ENCODE results near the gene VWA5B1. TPM values are rescaled to one million over a fixed set of nuclear protein-coding genes. Genes with fewer than 3 reads are reported as not detected.

VWA5B1 gene
- total and polyA plus RNA-seq, 2 of the 8 experiments (the other 6 are each of a cell fraction or from before 2014, with no cell fraction given): 0.54 to 2.3 TPM

DNA sequence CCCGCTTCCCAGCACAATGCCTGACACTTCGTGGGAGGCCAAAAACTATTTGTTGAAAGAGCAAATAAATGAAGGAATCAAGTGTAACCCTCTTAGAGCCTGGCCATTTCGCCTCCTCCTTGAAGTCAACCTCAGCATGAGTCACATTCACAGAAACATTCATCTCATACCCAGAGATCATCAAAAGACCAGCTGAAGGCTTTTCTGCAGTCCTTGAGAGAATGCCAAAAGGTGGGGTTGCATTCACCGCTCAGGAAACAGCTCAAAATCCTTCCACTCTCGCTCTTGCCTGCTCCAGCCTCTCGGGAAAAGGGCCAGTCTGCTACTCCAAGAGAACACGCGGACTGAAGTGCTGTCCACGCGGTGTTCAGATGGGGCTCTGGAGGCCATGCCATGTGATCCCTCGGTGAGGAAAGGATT is 90.0 kb downstream of the VWA5B1 start:
- Histone ChIP-seq H3K79me1 (ENCODE audit: low read depth, low read length) (no peaks in the 10 kb centered on the region), H3K9ac (replicated peaks in 1 of 4; ENCODE audit: extremely low read depth in 1 of 4, low read depth in 3 of 4, low read length in 3 of 4) (no peak overlapping the region), H4K91ac (replicated peaks; ENCODE audit: insufficient read length, low read length) (no peak overlapping the region)

More for the DNA sequence above, 90.0 kb downstream of the VWA5B1 start:
- 87% methylated on average over 11 of the region's 11 CpGs; no CpG with 5 or more reads in 1 of the 2 experiments for WGBS, 2 experiments (ENCODE audit: extremely low coverage in 1 of 2, insufficient coverage in 1 of 2, insufficient read length in 1 of 2, insufficient replicate concordance in 2 of 2, low coverage in 1 of 2, low lambda C conversion rate in 2 of 2, missing lambda C conversion rate in 1 of 2)
- Histone ChIP-seq H3K4ac (replicated peaks; ENCODE audit: insufficient read length, low read depth, low read length) (no peak overlapping the region), H2BK20ac (ENCODE audit: low read length) (no peak overlapping the region), H3K23me2 (ENCODE audit: low read depth, low read length) (peaks cover 4% of the 10 kb centered on the region; the same call in 1 of the 2 replicates), H3K27me3 (replicated peaks in 1 of 4; ENCODE audit: control insufficient read depth in 3 of 4, extremely low read depth in 1 of 4, insufficient read depth in 3 of 4, low read length in 3 of 4) (peaks cover 0 to 10% (median 4%) of the 10 kb centered on the region in 4 experiments; a peak in 4 of 7 replicates), H4K5ac (ENCODE audit: insufficient read length, low read depth, low read length) (no peak overlapping the region), H3K4me3 (ENCODE audit: extremely low read depth in 1 of 4, insufficient read depth in 2 of 4, low read depth in 3 of 4, low read length in 4 of 4) (no peak overlapping the region), H3K23ac (ENCODE audit: insufficient read length) (no peak overlapping the region), H2BK5ac (ENCODE audit: low read depth, low read length) (no peak overlapping the region), H2BK12ac (ENCODE audit: low read depth, low read length) (no peak overlapping the region), H3K27ac (ENCODE audit: low read depth, low read length) (no peak overlapping the region), H2BK120ac (replicated peaks; ENCODE audit: low read depth, low read length) (no peak overlapping the region), H3K14ac (ENCODE audit: insufficient read length) (no peak overlapping the region), H3K4me2 (ENCODE audit: insufficient read depth in 1 of 2, low read depth in 2 of 2, low read length in 2 of 2) (no peak overlapping the region), H3K56ac (replicated peaks; ENCODE audit: insufficient read length, low read depth, low read length) (no peak overlapping the region), H3K18ac (ENCODE audit: extremely low read depth, low read length) (no peak overlapping the region), H4K8ac (ENCODE audit: extremely low read depth, insufficient read depth, low read length) (no peak overlapping the region), H3K79me2 (ENCODE audit: control insufficient read depth in 1 of 2, insufficient read depth in 2 of 2, low read length in 2 of 2) (no peaks in the 10 kb centered on the region), H2AK5ac (ENCODE audit: low read depth, low read length) (no peak overlapping the region), H3K36me3 (ENCODE audit: control insufficient read depth in 2 of 4, insufficient read depth in 4 of 4, low read length in 3 of 4) (no peaks in the 10 kb centered on the region), H3K9me3 (ENCODE audit: insufficient read depth in 2 of 2, low read depth in 1 of 2, low read length in 1 of 2) (no peaks in the 10 kb centered on the region), H4K20me1 (replicated peaks in 1 of 2; ENCODE audit: control insufficient read depth in 1 of 2, insufficient read depth in 2 of 2, low read length in 2 of 2) (peaks cover 0 to 3% of the 10 kb centered on the region in 2 experiments), H2BK15ac (ENCODE audit: low read length) (no peak overlapping the region), H3K4me1 (replicated peaks in 1 of 4; ENCODE audit: control insufficient read depth in 3 of 4, insufficient read depth in 4 of 4, low read length in 3 of 4) (no peaks in the 10 kb centered on the region; a peak in 1 of 7 replicates), H2AFZ (ENCODE audit: low read length) (no peak overlapping the region)
- no peak for DNase-seq (ENCODE audit: low read depth in 1 of 2, low spot score in 2 of 2)
- ChIA-PET CTCF (ENCODE audit: partially characterized antibody) (interaction anchor here (0.7 to 9.8 kb wide), 11 partner anchors 9 to 214 kb away, joined by 3 to 89 read pairs (median 5); partner anchors contain the start of gene CAMK2N1), POLR2A (ENCODE audit: partially characterized antibody) (no interaction called here)
- FAIRE-seq: no peak
- TF ChIP-seq CBX5 (IDR thresholded peaks at IDR 0.05; ENCODE audit: low read depth, low read length) (no peak), TBP (IDR thresholded peaks at IDR 0.05; ENCODE audit: low read depth, low read length) (no peak)

Measured in H1 (cell line).